ENCODE results near the gene BABAM2.

The BABAM2 gene

DNA sequence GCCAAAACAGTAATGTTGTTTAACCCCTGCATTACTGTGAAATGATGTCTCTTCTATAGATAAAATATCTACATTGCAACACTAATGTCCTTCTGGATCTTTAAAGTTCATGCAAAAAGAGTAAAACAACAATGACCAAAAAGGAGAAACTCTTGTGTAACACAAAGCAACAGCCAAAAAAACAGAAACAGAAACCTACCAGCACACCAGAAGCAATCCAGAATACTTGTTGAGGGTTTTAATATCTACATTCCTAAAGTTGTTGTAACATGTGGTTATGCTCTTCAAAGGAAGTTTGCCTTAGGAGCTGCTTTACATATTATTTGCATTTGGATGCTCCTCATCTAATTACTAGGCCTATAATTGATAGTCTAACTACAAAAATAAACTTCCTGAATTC, 157.2 kb downstream of the BABAM2 start:
- Histone ChIP-seq H3K4me1 (ENCODE audit: control insufficient read depth, insufficient read depth, low read length, poor library complexity, severe bottlenecking) (no peaks in the 10 kb centered on the region), H3K27ac (ENCODE audit: low read depth, low read length, severe bottlenecking) (no peak overlapping the region), H3K9me3 (ENCODE audit: control insufficient read depth, low read length) (no peaks in the 10 kb centered on the region), H3K4me3 (ENCODE audit: extremely low read depth, insufficient read depth, low read length, poor library complexity, severe bottlenecking) (no peak overlapping the region), H3K36me3 (ENCODE audit: control insufficient read depth, insufficient read depth, low read length) (no peaks in the 10 kb centered on the region)

GRCh38 chr2:28048341-28048740, 157.8 kb downstream of the BABAM2 start:
- WGBS, 2 experiments (ENCODE audit: insufficient coverage in 2 of 2) = 100% methylated on average over 1 of the region's 3 CpGs; no CpG with 5 or more reads in 1 of the 2 experiments
- H3K36me3 ChIP-seq (ENCODE audit: control insufficient read depth, insufficient read depth, low read length) = no peaks in the 10 kb centered on the region
- H3K4me1 ChIP-seq (ENCODE audit: control insufficient read depth, insufficient read depth, low read length, poor library complexity, severe bottlenecking) = no peaks in the 10 kb centered on the region
- H3K27ac ChIP-seq (ENCODE audit: low read depth, low read length, severe bottlenecking) = no peak overlapping the region
- H3K9me3 ChIP-seq (ENCODE audit: control insufficient read depth, low read length) = no peaks in the 10 kb centered on the region
- H3K4me3 ChIP-seq (ENCODE audit: extremely low read depth, insufficient read depth, low read length, poor library complexity, severe bottlenecking) = no peak overlapping the region

DNA sequence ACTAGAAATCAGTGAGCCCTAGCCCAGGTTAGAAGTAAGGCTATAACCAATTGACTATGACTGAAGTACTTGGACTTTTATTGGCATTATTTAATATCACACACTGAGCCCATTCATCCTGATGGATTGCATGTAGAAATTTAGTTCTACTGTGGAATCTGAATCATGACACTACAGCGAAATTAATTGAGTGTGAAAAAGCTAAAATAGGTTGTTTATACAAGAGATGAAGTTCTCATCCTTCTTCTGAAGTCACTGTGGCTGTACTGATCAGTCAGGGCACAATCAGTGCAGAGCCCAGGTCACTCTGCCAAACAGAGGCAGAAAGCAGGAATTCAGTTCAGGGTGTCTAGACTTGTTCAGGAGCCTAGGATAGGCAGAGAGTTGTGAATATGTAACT, 158.9 kb downstream of the BABAM2 start:
- H3K4me1 ChIP-seq (ENCODE audit: control insufficient read depth, insufficient read depth, low read length, poor library complexity, severe bottlenecking) = no peaks in the 10 kb centered on the region
- no peak overlapping the region for H3K27ac ChIP-seq (ENCODE audit: low read depth, low read length, severe bottlenecking)
- no peaks in the 10 kb centered on the region for H3K36me3 ChIP-seq (ENCODE audit: control insufficient read depth, insufficient read depth, low read length)
- no peaks in the 10 kb centered on the region for H3K9me3 ChIP-seq (ENCODE audit: control insufficient read depth, low read length)
- WGBS, 2 experiments (ENCODE audit: insufficient coverage in 2 of 2) = 100% methylated on average over 1 of the region's 1 CpG; no CpG with 5 or more reads in 1 of the 2 experiments
- no peak overlapping the region for H3K4me3 ChIP-seq (ENCODE audit: extremely low read depth, insufficient read depth, low read length, poor library complexity, severe bottlenecking)

DNA sequence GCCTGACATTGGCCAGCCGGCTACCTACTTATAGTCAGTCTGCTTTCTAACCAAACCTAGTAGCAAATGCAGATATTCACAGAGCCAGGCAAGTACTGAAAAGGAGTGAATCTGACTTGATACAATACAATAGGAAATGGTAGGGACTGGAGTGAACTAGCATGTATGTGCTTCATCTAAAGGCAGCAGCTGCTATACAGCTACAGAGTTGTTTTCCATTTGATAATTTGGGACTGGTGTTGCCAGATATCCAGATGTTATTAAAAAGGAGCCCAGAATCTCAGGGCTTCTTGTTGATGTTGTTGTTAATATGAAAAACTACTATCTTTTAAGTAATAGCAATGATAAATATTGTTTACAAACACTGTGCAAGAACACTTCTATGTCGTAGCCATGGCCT, 159.4 kb downstream of the BABAM2 start:
- no peak overlapping the region for H3K4me3 ChIP-seq (ENCODE audit: extremely low read depth, insufficient read depth, low read length, poor library complexity, severe bottlenecking)
- H3K4me1 ChIP-seq (ENCODE audit: control insufficient read depth, insufficient read depth, low read length, poor library complexity, severe bottlenecking) = no peaks in the 10 kb centered on the region
- H3K36me3 ChIP-seq (ENCODE audit: control insufficient read depth, insufficient read depth, low read length) = no peaks in the 10 kb centered on the region
- WGBS, 2 experiments (ENCODE audit: insufficient coverage in 2 of 2) = 100% methylated on average over 1 of the region's 2 CpGs; no CpG with 5 or more reads in 1 of the 2 experiments
- H3K9me3 ChIP-seq (ENCODE audit: control insufficient read depth, low read length) = no peaks in the 10 kb centered on the region
- H3K27ac ChIP-seq (ENCODE audit: low read depth, low read length, severe bottlenecking) = no peak overlapping the region

- WGBS, 2 experiments (ENCODE audit: insufficient coverage in 2 of 2) = no CpG with 5 or more reads among the region's 1 CpG
- no peaks in the 10 kb centered on the region for H3K36me3 ChIP-seq (ENCODE audit: control insufficient read depth, insufficient read depth, low read length)
- H3K9me3 ChIP-seq (ENCODE audit: control insufficient read depth, low read length) = no peaks in the 10 kb centered on the region
- H3K27ac ChIP-seq (ENCODE audit: low read depth, low read length, severe bottlenecking) = no peak overlapping the region
- H3K4me1 ChIP-seq (ENCODE audit: control insufficient read depth, insufficient read depth, low read length, poor library complexity, severe bottlenecking) = no peaks in the 10 kb centered on the region
- no peak overlapping the region for H3K4me3 ChIP-seq (ENCODE audit: extremely low read depth, insufficient read depth, low read length, poor library complexity, severe bottlenecking)
Measured at GRCh38 chr2:28052691-28053090, 162.2 kb downstream of the BABAM2 start.

DNA sequence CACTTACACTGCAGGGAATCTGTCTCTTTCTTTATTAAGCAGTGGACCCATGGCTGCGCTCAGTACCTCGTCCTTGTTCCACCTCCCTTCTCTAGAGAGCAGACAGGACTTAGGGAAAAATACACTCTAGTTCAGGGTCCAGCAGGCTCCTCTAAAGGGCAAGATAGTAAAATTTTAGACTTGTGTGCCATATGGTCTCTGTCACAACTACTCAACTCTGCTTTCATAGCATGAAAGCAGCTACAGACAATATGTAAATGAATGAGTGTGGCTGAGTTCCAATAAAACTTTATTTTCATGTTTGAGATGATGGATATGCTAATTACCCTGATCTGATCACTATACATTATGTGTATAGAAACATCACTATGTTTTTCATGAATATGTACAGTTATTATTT, 163.1 kb downstream of the BABAM2 start:
- 83 to 86% methylated on average over 2 of the region's 2 CpGs for WGBS, 2 experiments (ENCODE audit: insufficient coverage in 2 of 2)
- no peak overlapping the region for H3K27ac ChIP-seq (ENCODE audit: low read depth, low read length, severe bottlenecking)
- no peak overlapping the region for H3K4me3 ChIP-seq (ENCODE audit: extremely low read depth, insufficient read depth, low read length, poor library complexity, severe bottlenecking)
- H3K36me3 ChIP-seq (ENCODE audit: control insufficient read depth, insufficient read depth, low read length) = no peaks in the 10 kb centered on the region
- H3K9me3 ChIP-seq (ENCODE audit: control insufficient read depth, low read length) = no peaks in the 10 kb centered on the region
- H3K4me1 ChIP-seq (ENCODE audit: control insufficient read depth, insufficient read depth, low read length, poor library complexity, severe bottlenecking) = no peaks in the 10 kb centered on the region

DNA sequence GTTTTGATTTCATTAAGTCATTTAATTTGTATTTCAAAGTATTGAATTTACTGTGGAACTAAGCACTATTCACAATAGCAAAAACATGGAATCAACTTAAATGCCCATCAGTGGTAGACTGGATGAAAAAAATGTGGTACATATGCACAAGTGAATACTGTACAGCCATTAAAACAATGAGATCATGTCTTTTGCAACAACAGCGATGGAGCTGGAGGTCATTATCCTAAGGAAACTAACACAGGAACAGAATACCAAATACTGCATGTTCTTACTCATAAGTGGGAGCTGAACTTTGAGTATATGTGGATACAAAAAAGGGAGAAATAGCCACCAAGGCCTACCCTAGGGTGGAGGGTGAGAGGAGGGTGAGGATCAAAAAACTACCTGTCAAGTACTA, 164.4 kb downstream of the BABAM2 start:
- no CpG with 5 or more reads among the region's 1 CpG for WGBS, 2 experiments (ENCODE audit: insufficient coverage in 2 of 2)
- no peaks in the 10 kb centered on the region for H3K36me3 ChIP-seq (ENCODE audit: control insufficient read depth, insufficient read depth, low read length)
- no peak overlapping the region for H3K4me3 ChIP-seq (ENCODE audit: extremely low read depth, insufficient read depth, low read length, poor library complexity, severe bottlenecking)
- no peaks in the 10 kb centered on the region for H3K9me3 ChIP-seq (ENCODE audit: control insufficient read depth, low read length)
- H3K4me1 ChIP-seq (ENCODE audit: control insufficient read depth, insufficient read depth, low read length, poor library complexity, severe bottlenecking) = no peaks in the 10 kb centered on the region
- no peak overlapping the region for H3K27ac ChIP-seq (ENCODE audit: low read depth, low read length, severe bottlenecking)

DNA sequence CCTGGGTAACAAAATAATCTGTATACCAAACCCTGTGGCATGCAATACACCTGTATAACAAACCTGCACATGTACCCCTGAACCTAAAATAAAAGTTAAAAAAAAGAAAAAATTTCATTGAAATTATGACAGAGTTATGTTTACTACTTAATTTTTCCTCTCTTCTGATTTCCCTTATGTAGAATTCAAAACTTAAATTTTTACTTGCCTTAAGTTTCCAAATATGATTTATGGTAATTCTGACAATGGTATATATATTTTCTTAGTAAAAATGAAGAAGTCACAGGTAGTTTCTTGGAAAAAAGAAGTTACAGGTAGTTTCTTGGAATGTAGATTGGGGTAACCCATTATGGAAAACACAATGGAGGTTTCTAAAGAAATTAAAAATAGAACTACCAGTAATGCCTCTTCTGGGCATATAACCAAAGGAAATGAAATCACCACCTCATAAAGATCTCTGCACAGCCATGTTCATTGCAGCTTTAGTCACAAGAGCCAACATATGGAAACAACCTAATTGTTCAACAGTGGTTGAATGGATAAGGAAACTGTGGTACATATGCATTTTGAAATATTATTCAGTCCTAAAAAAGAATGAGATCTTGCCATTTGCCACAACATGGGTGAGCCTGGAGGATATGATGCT, 164.9 kb downstream of the BABAM2 start:
- Histone ChIP-seq H3K4me1 (ENCODE audit: control insufficient read depth, insufficient read depth, low read length, poor library complexity, severe bottlenecking) (no peaks in the 10 kb centered on the region), H3K9me3 (ENCODE audit: control insufficient read depth, low read length) (no peaks in the 10 kb centered on the region), H3K36me3 (ENCODE audit: control insufficient read depth, insufficient read depth, low read length) (no peaks in the 10 kb centered on the region), H3K27ac (ENCODE audit: low read depth, low read length, severe bottlenecking) (no peak overlapping the region), H3K4me3 (ENCODE audit: extremely low read depth, insufficient read depth, low read length, poor library complexity, severe bottlenecking) (no peak overlapping the region)

- no peak overlapping the region for H3K27ac ChIP-seq (ENCODE audit: low read depth, low read length, severe bottlenecking)
- no peaks in the 10 kb centered on the region for H3K36me3 ChIP-seq (ENCODE audit: control insufficient read depth, insufficient read depth, low read length)
- WGBS, 2 experiments (ENCODE audit: insufficient coverage in 2 of 2) = 90% methylated on average over 2 of the region's 5 CpGs; no CpG with 5 or more reads in 1 of the 2 experiments
- no peak overlapping the region for H3K4me3 ChIP-seq (ENCODE audit: extremely low read depth, insufficient read depth, low read length, poor library complexity, severe bottlenecking)
- no peaks in the 10 kb centered on the region for H3K4me1 ChIP-seq (ENCODE audit: control insufficient read depth, insufficient read depth, low read length, poor library complexity, severe bottlenecking)
- peaks cover 4% of the 10 kb centered on the region for H3K9me3 ChIP-seq (ENCODE audit: control insufficient read depth, low read length)
Measured at GRCh38 chr2:28058791-28059190, 168.3 kb downstream of the BABAM2 start.

- WGBS, 2 experiments (ENCODE audit: insufficient coverage in 2 of 2) = no CpG with 5 or more reads among the region's 2 CpGs
- Histone ChIP-seq H3K36me3 (ENCODE audit: control insufficient read depth, insufficient read depth, low read length) (no peaks in the 10 kb centered on the region), H3K27ac (ENCODE audit: low read depth, low read length, severe bottlenecking) (no peak overlapping the region), H3K4me3 (ENCODE audit: extremely low read depth, insufficient read depth, low read length, poor library complexity, severe bottlenecking) (no peak overlapping the region), H3K9me3 (ENCODE audit: control insufficient read depth, low read length) (peaks cover 4% of the 10 kb centered on the region), H3K4me1 (ENCODE audit: control insufficient read depth, insufficient read depth, low read length, poor library complexity, severe bottlenecking) (no peaks in the 10 kb centered on the region)
Measured at GRCh38 chr2:28062867-28063266, 172.3 kb downstream of the BABAM2 start.

- no peak overlapping the region for H3K4me3 ChIP-seq (ENCODE audit: extremely low read depth, insufficient read depth, low read length, poor library complexity, severe bottlenecking)
- peaks cover 4% of the 10 kb centered on the region for H3K9me3 ChIP-seq (ENCODE audit: control insufficient read depth, low read length)
- no peak overlapping the region for H3K27ac ChIP-seq (ENCODE audit: low read depth, low read length, severe bottlenecking)
- no peaks in the 10 kb centered on the region for H3K4me1 ChIP-seq (ENCODE audit: control insufficient read depth, insufficient read depth, low read length, poor library complexity, severe bottlenecking)
- no peaks in the 10 kb centered on the region for H3K36me3 ChIP-seq (ENCODE audit: control insufficient read depth, insufficient read depth, low read length)
Measured at GRCh38 chr2:28063492-28063962, 173.0 kb downstream of the BABAM2 start.

Measured in mesodermal cell (in vitro differentiated cells).